ENCODE measurements around the gene GRIA2.

GRIA2 gene

DNA sequence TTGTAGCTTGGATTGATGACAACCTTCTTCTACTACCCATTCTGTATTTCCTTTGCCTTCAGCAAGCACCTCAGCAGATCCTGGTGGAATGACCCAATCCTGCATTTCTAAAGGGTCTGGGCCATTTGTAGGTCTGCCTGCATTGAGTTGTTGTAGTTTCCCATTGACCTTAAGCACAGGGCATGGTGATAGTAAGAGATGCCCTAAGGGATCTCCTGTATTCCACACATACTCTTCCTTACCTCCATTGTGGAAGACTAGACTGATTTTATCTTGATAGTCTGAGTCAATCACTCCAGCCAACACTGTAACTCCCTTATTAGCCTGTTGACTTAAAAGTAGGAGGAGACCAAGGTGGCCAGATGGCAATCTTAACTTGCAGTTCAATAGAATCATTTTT, 184.5 kb downstream of the GRIA2 start:
- no peak for DNase-seq

Data from T-helper 1 cell (primary cell).